GM21423 (cell line): Measurements from ENCODE around the gene TADA3.
A peak's percentile ranks its signal among the peaks of the same experiment; 100 is the strongest.

Experiments
- ATAC-seq: cut with Tn5 transposase; IDR thresholded peaks from one replicate; pipeline ENCODE4 v1.9.1; 2021; ENCODE audit warnings: mild to moderate bottlenecking, moderate library complexity; ENCODE audit not compliant: unreplicated experiment

The TADA3 gene

GRCh38 chr3:9731206-9732079 is 60.8 kb downstream of the TADA3 start, which contains the start of gene BRPF1:
Gene BRPF1, plus strand, starts transcription at chr3:9731735. Its CDS starts 2,406 bp downstream, at chr3:9734141.
- peak; percentile 94 for ATAC-seq

- ATAC-seq, result peak; percentile 34
Measured at GRCh38 chr3:9730657-9731205, 61.5 kb downstream of the TADA3 start.
